H9 (cell line): ENCODE results near the gene CHD9. TPM values are rescaled to one million over a fixed set of nuclear protein-coding genes. Genes with fewer than 3 reads are reported as not detected.

Source experiments
- DNase-seq: peaks from one replicate; pipeline ENCODE4 v3.0.0-alpha.2; 2017
- H2AFZ ChIP-seq: one replicate; pipeline ENCODE4 v1.6.1; 2013; ENCODE audit warnings: mild to moderate bottlenecking, low read length, control low read depth, moderate library complexity
- H2AK5ac ChIP-seq: 2 replicates; pipeline ENCODE4 v1.6.1; 2013; ENCODE audit warnings: low read length, control low read depth, mixed read lengths; ENCODE audit not compliant: insufficient read length
- H2BK120ac ChIP-seq: one replicate; pipeline ENCODE4 v1.6.1; 2013; ENCODE audit warnings: low read depth, mild to moderate bottlenecking, low read length, control low read depth, inconsistent platforms; ENCODE audit not compliant: poor library complexity, severe bottlenecking
- H2BK12ac ChIP-seq: 2 replicates; pipeline ENCODE4 v1.6.1; 2013; ENCODE audit warnings: low read length, control low read depth, mixed read lengths, low read depth; ENCODE audit not compliant: insufficient read length
- H2BK15ac ChIP-seq: 2 replicates; pipeline ENCODE4 v1.6.1; 2013; ENCODE audit warnings: low read depth, low read length, control low read depth
- H2BK20ac ChIP-seq: one replicate; pipeline ENCODE4 v1.6.1; 2013; ENCODE audit warnings: low read depth, mild to moderate bottlenecking, low read length, control low read depth, inconsistent platforms; ENCODE audit not compliant: poor library complexity, severe bottlenecking
- H2BK5ac ChIP-seq: 2 replicates; pipeline ENCODE4 v1.6.1; 2013; ENCODE audit warnings: low read length, control low read depth, mixed read lengths; ENCODE audit not compliant: insufficient read length
- H3K14ac ChIP-seq: 2 replicates; pipeline ENCODE4 v1.6.1; 2013; ENCODE audit warnings: low read length, control low read depth; ENCODE audit not compliant: insufficient read depth
- H3K18ac ChIP-seq: 2 replicates; pipeline ENCODE4 v1.6.1; 2013; ENCODE audit warnings: low read depth, mild to moderate bottlenecking, mixed read lengths, low read length, control low read depth; ENCODE audit not compliant: insufficient read length
- H3K23ac ChIP-seq: 2 replicates; pipeline ENCODE4 v1.6.1; 2013; ENCODE audit warnings: low read length, control low read depth, mixed read lengths, low read depth; ENCODE audit not compliant: insufficient read length
- H3K23me2 ChIP-seq: 2 replicates; pipeline ENCODE4 v1.6.1; 2013; ENCODE audit warnings: low read depth, mild to moderate bottlenecking, mixed read lengths, low read length, control low read depth; ENCODE audit not compliant: insufficient read length, poor library complexity, severe bottlenecking
- H3K27ac ChIP-seq: 2 replicates; pipeline ENCODE4 v1.5.1; 2013; ENCODE audit warnings: low read length, control low read depth, mixed read lengths, low read depth; ENCODE audit not compliant: insufficient read length
- H3K27me3 ChIP-seq: 2 replicates; pipeline ENCODE4 v1.6.1; 2013; ENCODE audit warnings: low read length, control low read depth, inconsistent platforms; ENCODE audit not compliant: insufficient read depth
- H3K4ac ChIP-seq: 2 replicates; pipeline ENCODE4 v1.6.1; 2013; ENCODE audit warnings: low read depth, mild to moderate bottlenecking, control low read depth, inconsistent platforms, low read length, moderate library complexity
- H3K4me1 ChIP-seq: 2 replicates; pipeline ENCODE4 v1.6.1; 2013; ENCODE audit warnings: low read length, control low read depth, inconsistent platforms; ENCODE audit not compliant: insufficient read depth
- H3K4me2 ChIP-seq: 2 replicates; pipeline ENCODE4 v1.6.1; 2013; ENCODE audit warnings: low read length, control low read depth, mixed read lengths; ENCODE audit not compliant: insufficient read length, insufficient read depth
- H3K56ac ChIP-seq: 2 replicates; pipeline ENCODE4 v1.6.1; 2013; ENCODE audit warnings: low read depth, mild to moderate bottlenecking, mixed read lengths, low read length, control low read depth; ENCODE audit not compliant: insufficient read length
- H3K79me1 ChIP-seq: 2 replicates; pipeline ENCODE4 v1.6.1; 2013; ENCODE audit warnings: low read depth, mild to moderate bottlenecking, moderate library complexity, low read length, control low read depth, inconsistent platforms; ENCODE audit not compliant: insufficient read depth, poor library complexity, severe bottlenecking
- H3K79me2 ChIP-seq: 2 replicates; pipeline ENCODE4 v1.6.1; 2013; ENCODE audit warnings: low read length, control low read depth, inconsistent platforms; ENCODE audit not compliant: insufficient read depth
- H3K9ac ChIP-seq: 2 replicates; pipeline ENCODE4 v1.6.1; 2013; ENCODE audit warnings: low read length, control low read depth, mixed read lengths; ENCODE audit not compliant: insufficient read length; ENCODE audit errors: extremely low read depth
- H3K9me3 ChIP-seq: one replicate; pipeline ENCODE4 v1.6.1; 2013; ENCODE audit warnings: low read depth, low read length, inconsistent platforms; ENCODE audit not compliant: control insufficient read depth
- H3T11ph ChIP-seq: one replicate; pipeline ENCODE4 v1.6.1; 2013; ENCODE audit warnings: mild to moderate bottlenecking, low read length, control low read depth, inconsistent platforms
- H4K20me1 ChIP-seq: one replicate; pipeline ENCODE4 v1.6.1; 2013; ENCODE audit not compliant: control insufficient read depth, insufficient read length, insufficient read depth
- H4K5ac ChIP-seq: 2 replicates; pipeline ENCODE4 v1.6.1; 2013; ENCODE audit warnings: low read depth, mild to moderate bottlenecking, mixed read lengths, low read length, control low read depth; ENCODE audit not compliant: insufficient read length
- H4K8ac ChIP-seq: replicated peaks from 2 replicates; pipeline ENCODE4 v1.6.1; 2013; ENCODE audit warnings: low read length, control low read depth, mixed read lengths, low read depth; ENCODE audit not compliant: insufficient read length
- H4K91ac ChIP-seq: 2 replicates; pipeline ENCODE4 v1.6.1; 2013; ENCODE audit warnings: low read depth, mild to moderate bottlenecking, moderate library complexity, mixed read lengths, low read length, control low read depth; ENCODE audit not compliant: insufficient read length
- H3K27ac Mint-ChIP-seq, 3 experiments: 2 replicates in 2 of 3; 3 replicates in 1 of 3; pipeline ENCODE4 v1.8.0; 2020 to 2021; ENCODE audit warnings: mixed read lengths in 3 of 3, mild to moderate bottlenecking in 1 of 3, moderate library complexity in 1 of 3
- H3K27me3 Mint-ChIP-seq: 2 replicates; pipeline ENCODE4 v1.8.0; 2021; ENCODE audit warnings: low read depth, mild to moderate bottlenecking, moderate library complexity, mixed read lengths
- H3K36me3 Mint-ChIP-seq, 3 experiments: 2 replicates in 2 of 3; 3 replicates in 1 of 3; pipeline ENCODE4 v1.8.0; 2020 to 2021; ENCODE audit warnings: low read depth in 3 of 3, mixed read lengths in 3 of 3; ENCODE audit not compliant: insufficient read depth in 1 of 3
- H3K4me1 Mint-ChIP-seq, 2 experiments: 2 replicates each; pipeline ENCODE4 v1.8.0; 2020; ENCODE audit warnings: mixed read lengths in 2 of 2
- H3K4me3 Mint-ChIP-seq, 2 experiments: 2 replicates in 1 of 2; 3 replicates in 1 of 2; pipeline ENCODE4 v1.8.0; 2020 to 2021; ENCODE audit warnings: mild to moderate bottlenecking in 2 of 2, mixed read lengths in 2 of 2, moderate library complexity in 1 of 2
- H3K9me3 Mint-ChIP-seq, 2 experiments: 2 replicates in 1 of 2; 3 replicates in 1 of 2; pipeline ENCODE4 v1.8.0; 2020; ENCODE audit warnings: mild to moderate bottlenecking in 2 of 2, mixed read lengths in 2 of 2, moderate library complexity in 1 of 2
- CTCF ChIP-seq: fragments of 200-600 bp; sonication (generic); conservative IDR thresholded peaks from 3 replicates; pipeline ENCODE4 v1.8.0; 2021; ENCODE audit warnings: antibody characterized with exemption, mild to moderate bottlenecking
- WGBS: extraction: QIAGEN DNeasy Blood & Tissue Kit; methylation state at CpG from one replicate; pipeline ENCODE4 v1.1.7; 2013; ENCODE audit warnings: missing lambda C conversion rate, low lambda C conversion rate, mixed read lengths; ENCODE audit not compliant: insufficient read length; ENCODE audit errors: extremely low coverage; 5-methylcytosine and 5-hydroxymethylcytosine counted together
- total RNA-seq: library from RNA; stranded (reverse); gene quantifications from 2 replicates; pipeline ENCODE4 v1.2.1, GENCODE V29; 2021

The CHD9 gene
- total RNA-seq, 1 experiment from 2014 or later, result 46.2 TPM

- no peak overlapping the region for H2BK12ac ChIP-seq
- no peak overlapping the region for H3K56ac ChIP-seq
- no peaks in the 10 kb centered on the region for H4K20me1 ChIP-seq
- H2AK5ac ChIP-seq, result no peak overlapping the region
- Mint-ChIP-seq H3K4me1 (peaks cover 22% of the 10 kb centered on the region in 2 experiments), H3K9me3 (peaks cover 18 to 21% of the 10 kb centered on the region in 2 experiments), H3K27me3 (no peaks in the 10 kb centered on the region), H3K36me3 (peaks cover 20 to 37% (median 25%) of the 10 kb centered on the region in 3 experiments), H3K27ac (0 out of 7 replicates have a peak overlapping the region, but pooled peaks of 1 of the 3 experiments have one; percentile 8), H3K4me3 (no peak overlapping the region)
- no peak for DNase-seq
- H3K23ac ChIP-seq, result no peak overlapping the region
- no peak overlapping the region for H2BK120ac ChIP-seq
- H4K5ac ChIP-seq, result no peak overlapping the region
- no peaks in the 10 kb centered on the region for H3K79me1 ChIP-seq
- no peaks in the 10 kb centered on the region; the same call in 1 of the 2 replicates for H3K79me2 ChIP-seq
- H3T11ph ChIP-seq, result no peak overlapping the region
- WGBS, result no CpG with 5 or more reads among the region's 2 CpGs
- H3K23me2 ChIP-seq, result no peaks in the 10 kb centered on the region
- H2AFZ ChIP-seq, result no peak overlapping the region
- H4K8ac ChIP-seq, result no peak overlapping the region
- H3K4me1 ChIP-seq, result no peaks in the 10 kb centered on the region
- no peak overlapping the region for H3K27ac ChIP-seq
- H3K9me3 ChIP-seq, result no peaks in the 10 kb centered on the region
- no peak overlapping the region for H2BK5ac ChIP-seq
- H2BK20ac ChIP-seq, result no peak overlapping the region
- no peak overlapping the region for H3K4me2 ChIP-seq
- H3K18ac ChIP-seq, result no peak overlapping the region
- H3K4ac ChIP-seq, result no peak overlapping the region
- H3K14ac ChIP-seq, result no peak overlapping the region
- no peak overlapping the region for H2BK15ac ChIP-seq
- H4K91ac ChIP-seq, result no peak overlapping the region
- H3K9ac ChIP-seq, result no peak overlapping the region
- TF ChIP-seq CTCF, result no peak
- H3K27me3 ChIP-seq, result no peaks in the 10 kb centered on the region
Observed at GRCh38 chr16:53069772-53070171, 15.0 kb downstream of the CHD9 start.
